Measurements from ENCODE around the gene KIF6. TPM values are rescaled to one million over a fixed set of nuclear protein-coding genes. Genes with fewer than 3 reads are reported as not detected.

Gene KIF6
- total RNA-seq, 4 donors from 2014 or later: under 0.01 to 0.34 (median 0.19) TPM; not detected in 1

GRCh38 chr6:39752835-39753724 lies 27.9 kb upstream of the KIF6 start:
- TF ChIP-seq, protein P1, sequence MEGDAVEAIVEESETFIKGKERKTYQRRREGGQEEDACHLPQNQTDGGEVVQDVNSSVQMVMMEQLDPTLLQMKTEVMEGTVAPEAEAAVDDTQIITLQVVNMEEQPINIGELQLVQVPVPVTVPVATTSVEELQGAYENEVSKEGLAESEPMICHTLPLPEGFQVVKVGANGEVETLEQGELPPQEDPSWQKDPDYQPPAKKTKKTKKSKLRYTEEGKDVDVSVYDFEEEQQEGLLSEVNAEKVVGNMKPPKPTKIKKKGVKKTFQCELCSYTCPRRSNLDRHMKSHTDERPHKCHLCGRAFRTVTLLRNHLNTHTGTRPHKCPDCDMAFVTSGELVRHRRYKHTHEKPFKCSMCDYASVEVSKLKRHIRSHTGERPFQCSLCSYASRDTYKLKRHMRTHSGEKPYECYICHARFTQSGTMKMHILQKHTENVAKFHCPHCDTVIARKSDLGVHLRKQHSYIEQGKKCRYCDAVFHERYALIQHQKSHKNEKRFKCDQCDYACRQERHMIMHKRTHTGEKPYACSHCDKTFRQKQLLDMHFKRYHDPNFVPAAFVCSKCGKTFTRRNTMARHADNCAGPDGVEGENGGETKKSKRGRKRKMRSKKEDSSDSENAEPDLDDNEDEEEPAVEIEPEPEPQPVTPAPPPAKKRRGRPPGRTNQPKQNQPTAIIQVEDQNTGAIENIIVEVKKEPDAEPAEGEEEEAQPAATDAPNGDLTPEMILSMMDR (IDR thresholded peaks at IDR 0.05; ENCODE audit: low read depth): no peak

GRCh38 chr6:39746795-39747194 lies 21.6 kb upstream of the KIF6 start:
- TF ChIP-seq, protein P1 (IDR thresholded peaks at IDR 0.05; ENCODE audit: low read depth): no peak

GRCh38 chr6:39733704-39734103 lies 8.5 kb upstream of the KIF6 start:
- TF ChIP-seq, protein P1 (IDR thresholded peaks at IDR 0.05; ENCODE audit: low read depth): no peak

GRCh38 chr6:39731565-39731964 lies 6.4 kb upstream of the KIF6 start:
- TF ChIP-seq, protein P1 (IDR thresholded peaks at IDR 0.05; ENCODE audit: low read depth): no peak

DNA sequence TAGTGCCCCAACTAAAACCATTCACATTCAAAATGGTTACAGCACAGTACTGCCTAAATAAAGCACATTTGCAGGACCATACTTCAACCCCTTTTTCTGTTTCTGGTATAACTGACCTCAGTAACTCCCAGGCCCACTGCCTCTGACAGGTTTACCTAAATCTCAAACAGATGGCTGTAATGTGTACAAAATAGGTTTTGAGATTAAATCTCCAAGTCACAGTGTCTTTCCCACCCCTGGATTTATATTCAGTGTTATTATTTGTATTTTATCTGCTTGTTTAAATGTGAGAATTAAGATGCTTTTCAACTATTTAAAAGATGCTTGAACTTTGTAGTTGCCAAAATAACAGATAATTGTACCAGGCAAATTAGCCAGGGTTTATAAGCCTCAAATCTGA lies 4.7 kb upstream of the KIF6 start:
- TF ChIP-seq, protein P1 (IDR thresholded peaks at IDR 0.05; ENCODE audit: low read depth): no peak

DNA sequence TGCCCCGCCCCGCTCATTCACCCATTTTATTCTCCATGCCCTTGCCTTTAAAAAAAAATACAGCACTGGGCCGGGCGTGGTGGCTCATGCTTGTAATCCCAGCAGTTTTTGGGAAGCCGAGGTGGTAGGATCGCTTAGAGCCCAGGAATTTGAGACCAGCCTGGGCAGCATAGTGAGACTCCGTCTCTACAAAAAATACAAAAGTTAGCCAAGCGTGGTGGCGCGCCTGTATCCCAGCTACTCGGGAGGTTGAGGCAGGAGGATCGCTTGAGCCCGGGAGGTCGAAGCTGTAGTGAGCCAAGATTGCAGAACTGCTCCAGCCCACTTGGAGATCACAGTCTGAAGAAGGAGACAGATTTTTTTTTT lies 407 bp upstream of the KIF6 start:
- TF ChIP-seq, protein P1 (IDR thresholded peaks at IDR 0.05; ENCODE audit: low read depth): no peak

- TF ChIP-seq, protein P1 (IDR thresholded peaks at IDR 0.05; ENCODE audit: low read depth): no peak
Observed at GRCh38 chr6:39714802-39715201, 10.4 kb downstream of the KIF6 start.
